Activated CD4-positive, alpha-beta T cell treated with anti-CD3 and anti-CD28 coated beads for 36 hours (primary cell): ENCODE measurements around the gene FH. TPM values are rescaled to one million over a fixed set of nuclear protein-coding genes. Genes with fewer than 3 reads are reported as not detected.

Source experiments
- ATAC-seq: fragments of 200-7000 bp; cut with Tn5 transposase; one replicate; pipeline ENCODE4 v1.10.0; 2021; ENCODE audit warnings: mild to moderate bottlenecking, moderate library complexity
- CTCF ChIA-PET: fragments of 350-600 bp; sonication (Branson Sonifier 250); formaldehyde crosslinking; loops from one replicate; lab custom pipeline; 2021; ENCODE audit warnings: antibody characterized with exemption; lab: Charles Lee
- POLR2A ChIA-PET: fragments of 350-600 bp; sonication (Branson Sonifier 250); formaldehyde crosslinking; loops from one replicate; lab custom pipeline; 2021; ENCODE audit warnings: antibody characterized with exemption, inconsistent platforms; lab: Charles Lee
- DNase-seq: peaks from one replicate; pipeline ENCODE4 v3.0.0-alpha.2; 2020
- H3K27ac Mint-ChIP-seq: one replicate; pipeline ENCODE4 v1.8.0; 2021; ENCODE audit warnings: mixed read lengths
- H3K27me3 Mint-ChIP-seq: one replicate; pipeline ENCODE4 v1.8.0; 2021; ENCODE audit warnings: mixed read lengths
- H3K36me3 Mint-ChIP-seq: one replicate; pipeline ENCODE4 v1.8.0; 2021; ENCODE audit warnings: low read depth, mixed read lengths
- H3K4me1 Mint-ChIP-seq: one replicate; pipeline ENCODE4 v1.8.0; 2021; ENCODE audit warnings: mixed read lengths
- H3K4me3 Mint-ChIP-seq: one replicate; pipeline ENCODE4 v1.8.0; 2021; ENCODE audit warnings: mild to moderate bottlenecking, moderate library complexity, mixed read lengths
- H3K9me3 Mint-ChIP-seq: one replicate; pipeline ENCODE4 v1.8.0; 2021; ENCODE audit warnings: low read depth, mixed read lengths
- intact Hi-C, 2 experiments: fragments of 100-400 bp; cut with DNase I in 1 of 2; cut with micrococcal nuclease in 1 of 2; formaldehyde crosslinking; loops; one replicate each; pipeline versions ENCODE4 v1.14.2 to v1.15.1; 2022 to 2024; cut with DNase I, micrococcal nuclease
- total RNA-seq, 2 experiments: library from RNA; stranded (reverse); gene quantifications; one replicate each; pipeline ENCODE4 v1.2.3, GENCODE V29; 2021

The FH gene
- total RNA-seq, 2 experiments from 2014 or later, result 80.2 to 94.3 TPM

GRCh38 chr1:241457421-241457820 lies 62.1 kb downstream of the FH start:
- ATAC-seq, result no peak
- POLR2A ChIA-PET, result no interaction called here
- H3K9me3 Mint-ChIP-seq, result no peaks in the 10 kb centered on the region
- intact Hi-C loops, result no loop called here
- no peak overlapping the region for H3K4me3 Mint-ChIP-seq
- CTCF ChIA-PET, result interaction anchor here (0.8 kb wide), 1 partner anchor 54 kb away, joined by 4 read pairs; no protein-coding TSS in a partner anchor
- H3K27ac Mint-ChIP-seq, result no peak overlapping the region
- H3K27me3 Mint-ChIP-seq, result peaks cover 7% of the 10 kb centered on the region
- no peaks in the 10 kb centered on the region for H3K36me3 Mint-ChIP-seq
- no peaks in the 10 kb centered on the region for H3K4me1 Mint-ChIP-seq
- no peak for DNase-seq

- no peak for DNase-seq
- intact Hi-C loops, result no loop called here
- Mint-ChIP-seq H3K9me3 (no peaks in the 10 kb centered on the region), H3K4me1 (no peaks in the 10 kb centered on the region), H3K27me3 (peaks cover 7% of the 10 kb centered on the region), H3K4me3 (no peak overlapping the region), H3K36me3 (no peaks in the 10 kb centered on the region), H3K27ac (no peak overlapping the region)
- ATAC-seq, result no peak
- POLR2A ChIA-PET, result no interaction called here
- CTCF ChIA-PET, result interaction anchor here (0.6 kb wide), 1 partner anchor 107 kb away, joined by 3 read pairs; no protein-coding TSS in a partner anchor
Measured at GRCh38 chr1:241456743-241457142, 62.8 kb downstream of the FH start.

GRCh38 chr1:241453732-241454131 lies 65.8 kb downstream of the FH start:
- ATAC-seq (no peak), DNase-seq (no peak)
- Mint-ChIP-seq H3K36me3 (no peaks in the 10 kb centered on the region), H3K27me3 (peaks cover 6% of the 10 kb centered on the region), H3K4me1 (no peaks in the 10 kb centered on the region), H3K27ac (no peak overlapping the region), H3K4me3 (no peak overlapping the region), H3K9me3 (no peaks in the 10 kb centered on the region)
- CTCF ChIA-PET, result no interaction called here
- POLR2A ChIA-PET, result no interaction called here
- intact Hi-C loops, result no loop called here

GRCh38 chr1:241451956-241452355 lies 67.6 kb downstream of the FH start:
- Mint-ChIP-seq H3K27ac (no peak overlapping the region), H3K4me1 (no peaks in the 10 kb centered on the region), H3K27me3 (peaks cover 8% of the 10 kb centered on the region), H3K36me3 (no peaks in the 10 kb centered on the region), H3K9me3 (no peaks in the 10 kb centered on the region), H3K4me3 (no peak overlapping the region)
- ChIA-PET POLR2A (no interaction called here), CTCF (interaction anchor here (0.6 kb wide), 1 partner anchor 933 kb away, joined by 3 read pairs; no protein-coding TSS in a partner anchor)
- DNase-seq, result no peak
- no peak for ATAC-seq
- intact Hi-C loops, result no loop called here

Other genes with a start within 250 kb of the FH start
- not detected for gene RGS7, start 162.6 kb downstream of the FH start, total RNA-seq
- gene KMO, start 12.6 kb upstream of the FH start, total RNA-seq, result under 1 TPM in 1 of 2 experiments, not detected in 1; 0.33 TPM
- 10 to 100 TPM; 13.4 to 16.5 TPM for gene CHML, start 120.6 kb upstream of the FH start, total RNA-seq
- 10 to 100 TPM; 10.8 to 12.2 TPM for gene OPN3, start 120.6 kb upstream of the FH start, total RNA-seq
- not detected for gene WDR64, start 132.5 kb upstream of the FH start, total RNA-seq